ENCODE measurements around the gene MEMO1. TPM values are rescaled to one million over a fixed set of nuclear protein-coding genes. Genes with fewer than 3 reads are reported as not detected.
"Not testable (repeated sequence)": the region's sequence is repeated elsewhere in the genome, so short reads cannot be mapped to it uniquely, and the experiment has no call there.

Gene MEMO1
- total RNA-seq, 2 donors from 2014 or later = 20.9 to 26.1 TPM

DNA sequence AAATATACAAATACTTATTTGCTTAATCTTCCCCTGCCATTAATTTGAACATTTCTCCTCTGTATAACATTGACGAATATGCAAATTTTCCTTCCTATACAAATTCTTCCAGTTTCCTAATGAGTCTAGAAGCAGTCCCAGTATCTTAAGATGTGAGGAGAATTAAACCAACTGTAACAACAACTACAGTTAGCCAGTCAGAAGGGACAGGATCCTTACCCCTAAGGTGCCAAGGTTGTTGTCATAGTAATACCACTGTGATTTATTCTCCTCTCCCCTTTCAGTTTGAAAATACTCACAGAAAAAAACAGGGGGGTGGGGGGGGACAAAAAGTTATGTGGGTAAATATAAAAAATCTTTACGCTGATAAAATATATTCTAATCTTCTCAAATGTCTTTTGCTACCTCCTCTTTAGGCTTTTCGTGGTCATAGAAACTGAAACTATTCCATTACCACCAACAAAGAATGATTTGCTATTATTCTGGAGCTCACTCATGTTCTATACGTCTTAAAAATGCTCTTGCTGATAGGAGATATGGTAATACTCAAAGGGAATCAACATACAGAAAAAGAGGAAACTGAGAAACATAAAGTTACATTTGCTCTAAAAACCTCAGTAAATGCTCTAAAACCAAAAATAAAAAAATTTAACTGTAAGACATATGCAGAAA, 107.6 kb downstream of the MEMO1 start:
- TF ChIP-seq, protein P1, sequence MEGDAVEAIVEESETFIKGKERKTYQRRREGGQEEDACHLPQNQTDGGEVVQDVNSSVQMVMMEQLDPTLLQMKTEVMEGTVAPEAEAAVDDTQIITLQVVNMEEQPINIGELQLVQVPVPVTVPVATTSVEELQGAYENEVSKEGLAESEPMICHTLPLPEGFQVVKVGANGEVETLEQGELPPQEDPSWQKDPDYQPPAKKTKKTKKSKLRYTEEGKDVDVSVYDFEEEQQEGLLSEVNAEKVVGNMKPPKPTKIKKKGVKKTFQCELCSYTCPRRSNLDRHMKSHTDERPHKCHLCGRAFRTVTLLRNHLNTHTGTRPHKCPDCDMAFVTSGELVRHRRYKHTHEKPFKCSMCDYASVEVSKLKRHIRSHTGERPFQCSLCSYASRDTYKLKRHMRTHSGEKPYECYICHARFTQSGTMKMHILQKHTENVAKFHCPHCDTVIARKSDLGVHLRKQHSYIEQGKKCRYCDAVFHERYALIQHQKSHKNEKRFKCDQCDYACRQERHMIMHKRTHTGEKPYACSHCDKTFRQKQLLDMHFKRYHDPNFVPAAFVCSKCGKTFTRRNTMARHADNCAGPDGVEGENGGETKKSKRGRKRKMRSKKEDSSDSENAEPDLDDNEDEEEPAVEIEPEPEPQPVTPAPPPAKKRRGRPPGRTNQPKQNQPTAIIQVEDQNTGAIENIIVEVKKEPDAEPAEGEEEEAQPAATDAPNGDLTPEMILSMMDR (IDR thresholded peaks at IDR 0.05) = no peak
- Histone ChIP-seq H3K9me3 (peaks cover 0 to 4% of the 10 kb centered on the region in 2 donors), H3K4me3 (no peak overlapping the region), H3K36me3 (peaks cover 19% of the 10 kb centered on the region), H3K27ac (no peak overlapping the region), H3K27me3 (no peaks in the 10 kb centered on the region), H3K4me1 (no peaks in the 10 kb centered on the region)
- no peak for DNase-seq (ENCODE audit: low spot score)

DNA sequence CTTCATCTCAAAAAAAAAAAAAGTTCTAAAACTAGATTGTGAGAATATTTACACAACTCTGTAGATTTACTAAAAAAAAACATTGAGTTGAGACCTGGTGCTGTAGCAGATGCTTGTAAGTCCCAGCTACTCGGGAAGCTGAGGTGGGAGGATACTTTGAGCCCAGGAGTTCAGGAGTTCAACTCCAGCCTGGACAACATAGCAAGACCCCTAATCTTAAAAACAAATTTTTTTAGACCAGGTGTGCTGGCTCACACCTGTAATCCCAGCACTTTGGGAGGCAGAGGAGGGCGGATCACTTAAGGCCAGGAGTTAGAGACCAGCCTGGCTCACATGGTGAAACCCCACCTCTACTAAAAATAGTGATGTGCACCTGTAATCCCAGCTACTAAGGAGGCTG, 108.9 kb downstream of the MEMO1 start:
- H3K27me3 ChIP-seq = no peaks in the 10 kb centered on the region
- peaks cover 21% of the 10 kb centered on the region for H3K36me3 ChIP-seq
- no peaks in the 10 kb centered on the region for H3K4me1 ChIP-seq
- TF ChIP-seq, protein P1 (IDR thresholded peaks at IDR 0.05) = no peak
- DNase-seq (ENCODE audit: low spot score) = no peak
- no peak overlapping the region for H3K4me3 ChIP-seq
- no peak overlapping the region for H3K27ac ChIP-seq
- peaks cover 0 to 14% of the 10 kb centered on the region in 2 donors for H3K9me3 ChIP-seq

DNA sequence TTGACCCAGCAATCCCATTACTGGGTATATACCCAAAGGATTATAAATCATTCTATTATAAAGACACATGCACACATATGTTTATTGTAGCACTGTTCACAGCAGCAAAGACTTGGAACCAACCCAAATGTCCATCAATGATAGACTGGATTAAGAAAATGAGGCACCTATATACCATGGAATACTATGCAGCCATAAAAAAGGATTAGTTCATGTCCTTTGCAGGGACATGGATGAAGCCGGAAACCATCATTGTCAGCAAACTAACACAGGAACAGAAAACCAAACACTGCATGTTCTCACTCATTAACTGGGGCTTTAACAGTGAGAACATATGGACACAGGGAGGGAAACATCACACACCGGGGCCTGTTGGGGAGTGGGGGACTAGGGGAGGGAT, 110.7 kb downstream of the MEMO1 start:
- H3K36me3 ChIP-seq = peaks cover 21% of the 10 kb centered on the region
- H3K4me1 ChIP-seq; DNase-seq (ENCODE audit: low spot score); H3K27me3 ChIP-seq; H3K4me3 ChIP-seq; H3K27ac ChIP-seq: not testable (repeated sequence)
- H3K9me3 ChIP-seq = peaks cover 0 to 14% of the 10 kb centered on the region in 2 donors

DNA sequence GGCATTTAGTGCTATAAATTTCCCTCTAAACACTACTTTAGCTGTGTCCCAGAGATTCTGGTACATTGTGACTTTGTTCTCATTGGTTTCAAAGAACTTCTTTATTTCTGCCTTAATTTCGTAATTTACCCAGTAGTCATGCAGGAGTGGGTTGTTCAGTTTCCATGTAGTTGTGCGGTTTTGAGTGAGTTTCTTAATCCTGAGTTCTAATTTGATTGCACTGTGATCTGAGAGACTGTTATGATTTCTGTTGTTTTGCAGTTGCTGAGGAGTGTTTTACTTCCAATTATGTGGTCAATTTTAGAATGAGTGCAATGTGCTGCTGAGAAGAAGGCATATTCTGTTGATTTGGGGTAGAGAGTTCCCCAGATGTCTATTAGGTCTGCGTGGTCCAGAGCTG, 112.5 kb downstream of the MEMO1 start:
- peaks cover 0 to 14% of the 10 kb centered on the region in 2 donors for H3K9me3 ChIP-seq
- not testable (repeated sequence) for H3K27me3 ChIP-seq; H3K4me3 ChIP-seq; DNase-seq (ENCODE audit: low spot score); H3K27ac ChIP-seq; H3K4me1 ChIP-seq
- H3K36me3 ChIP-seq = peaks cover 21% of the 10 kb centered on the region

DNA sequence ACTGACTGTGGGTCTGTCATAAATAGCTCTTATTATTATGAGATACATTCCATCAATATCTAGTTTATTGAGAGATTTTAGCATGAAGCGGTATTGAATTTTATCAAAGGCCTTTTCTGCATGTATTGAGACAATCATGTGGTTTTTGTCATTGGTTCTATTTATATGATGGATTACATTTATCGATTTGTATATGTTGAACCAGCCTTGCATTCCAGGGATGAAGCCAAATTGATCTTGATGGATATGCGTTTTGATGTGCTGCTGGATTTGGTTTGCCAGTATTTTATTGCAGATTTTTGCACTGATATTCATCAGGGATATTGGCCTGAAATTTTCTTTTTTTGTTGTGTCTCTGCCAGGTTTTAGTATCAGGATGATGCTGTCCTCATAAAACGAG, 113.5 kb downstream of the MEMO1 start:
- not testable (repeated sequence) for H3K27ac ChIP-seq; H3K4me3 ChIP-seq; H3K4me1 ChIP-seq; DNase-seq (ENCODE audit: low spot score); H3K27me3 ChIP-seq
- peaks cover 0 to 14% of the 10 kb centered on the region in 2 donors for H3K9me3 ChIP-seq
- H3K36me3 ChIP-seq = peaks cover 21% of the 10 kb centered on the region

DNA sequence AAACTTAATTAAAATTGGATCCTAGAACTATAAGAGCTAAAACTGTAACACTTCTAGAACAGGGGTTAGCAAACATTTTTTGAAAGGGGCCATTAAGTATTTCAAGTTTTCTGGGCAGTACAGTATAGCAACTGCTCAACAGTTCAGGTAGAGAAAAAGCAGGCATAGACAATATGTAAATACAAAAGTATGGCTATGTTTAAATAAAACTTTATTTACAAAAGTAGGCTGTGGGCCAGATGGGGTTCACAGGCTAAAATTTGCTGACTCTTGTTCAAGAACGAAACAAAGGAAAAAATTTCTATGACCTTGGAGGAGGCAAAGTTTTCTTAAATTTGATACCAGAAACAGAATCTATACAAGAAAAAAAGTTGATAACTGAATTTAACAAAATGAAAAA, 114.5 kb downstream of the MEMO1 start:
- Histone ChIP-seq H3K27me3 (no peaks in the 10 kb centered on the region), H3K4me1 (no peaks in the 10 kb centered on the region), H3K36me3 (peaks cover 13% of the 10 kb centered on the region), H3K9me3 (peaks cover 0 to 14% of the 10 kb centered on the region in 2 donors), H3K4me3 (no peak overlapping the region), H3K27ac (no peak overlapping the region)
- TF ChIP-seq, protein P1 (IDR thresholded peaks at IDR 0.05) = no peak
- DNase-seq (ENCODE audit: low spot score) = no peak

DNA sequence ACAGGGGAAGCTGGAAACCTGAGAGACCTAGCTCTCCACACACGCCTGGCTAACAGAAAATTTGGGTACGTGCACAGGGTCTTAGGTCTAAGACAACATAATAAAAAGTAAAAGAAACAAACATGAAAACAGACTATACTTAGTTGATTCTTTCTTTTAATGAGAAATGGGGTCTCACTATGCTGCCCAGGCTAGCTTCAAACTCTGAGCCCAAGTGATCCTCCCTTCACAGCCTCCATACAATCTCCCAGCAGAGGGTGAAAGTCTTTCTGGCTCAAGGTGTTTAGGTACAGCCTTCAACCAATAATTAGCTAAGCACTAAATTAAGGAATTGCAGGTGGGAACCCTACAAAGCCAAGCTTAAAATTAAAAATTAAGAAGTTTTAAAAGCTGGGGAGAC, 116.2 kb downstream of the MEMO1 start:
- no peaks in the 10 kb centered on the region for H3K27me3 ChIP-seq
- DNase-seq (ENCODE audit: low spot score) = no peak
- H3K27ac ChIP-seq = no peak overlapping the region
- TF ChIP-seq, protein P1 (IDR thresholded peaks at IDR 0.05) = no peak
- no peak overlapping the region for H3K4me3 ChIP-seq
- H3K4me1 ChIP-seq = no peaks in the 10 kb centered on the region
- peaks cover 0 to 10% of the 10 kb centered on the region in 2 donors for H3K9me3 ChIP-seq
- H3K36me3 ChIP-seq = peaks cover 8% of the 10 kb centered on the region
